ENCODE measurements around the gene JAZF1.
A peak's percentile ranks its signal among the peaks of the same experiment; 100 is the strongest.

JAZF1 gene

GRCh38 chr7:28191184-28191583 lies 10.6 kb upstream of the JAZF1 start:
- no peak for DNase-seq

- peak; percentile 46 for DNase-seq
Observed at GRCh38 chr7:28190077-28190710, 9.6 kb upstream of the JAZF1 start.

GRCh38 chr7:28187012-28187411 lies 6.4 kb upstream of the JAZF1 start:
- no peak for DNase-seq

- DNase-seq = no peak
Observed at GRCh38 chr7:28183627-28184026, 3.0 kb upstream of the JAZF1 start.

- no peak for DNase-seq
Observed at GRCh38 chr7:28182071-28182471, 1.5 kb upstream of the JAZF1 start.

GRCh38 chr7:28181416-28181815 lies 821 bp upstream of the JAZF1 start:
- no peak for DNase-seq

GRCh38 chr7:28180031-28180363 lies 598 bp downstream of the JAZF1 start:
- no peak for DNase-seq

- peak; percentile 76 for DNase-seq
Observed at GRCh38 chr7:28179120-28180030, 1.2 kb downstream of the JAZF1 start.

- DNase-seq = no peak
Observed at GRCh38 chr7:28178599-28178998, 2.0 kb downstream of the JAZF1 start.

- no peak for DNase-seq
Observed at GRCh38 chr7:28177836-28178235, 2.8 kb downstream of the JAZF1 start.

- DNase-seq = no peak
Observed at GRCh38 chr7:28176645-28177044, 4.0 kb downstream of the JAZF1 start.

GRCh38 chr7:28176174-28176573 lies 4.4 kb downstream of the JAZF1 start:
- no peak for DNase-seq

GRCh38 chr7:28174901-28175661 lies 5.5 kb downstream of the JAZF1 start:
- DNase-seq = peak; percentile 62

- no peak for DNase-seq
Observed at GRCh38 chr7:28174442-28174841, 6.2 kb downstream of the JAZF1 start.

- no peak for DNase-seq
Observed at GRCh38 chr7:28173531-28173930, 7.1 kb downstream of the JAZF1 start.

- DNase-seq = no peak
Observed at GRCh38 chr7:28172958-28173357, 7.6 kb downstream of the JAZF1 start.

GRCh38 chr7:28170701-28171100 lies 9.9 kb downstream of the JAZF1 start:
- no peak for DNase-seq

GRCh38 chr7:28169230-28169629 lies 11.4 kb downstream of the JAZF1 start:
- DNase-seq = peak; percentile 53

- peak; percentile 43 for DNase-seq
Observed at GRCh38 chr7:28168393-28169158, 12.0 kb downstream of the JAZF1 start.

GRCh38 chr7:28166982-28167715 lies 13.4 kb downstream of the JAZF1 start:
- DNase-seq = no peak

GRCh38 chr7:28165961-28166955 lies 14.3 kb downstream of the JAZF1 start:
- DNase-seq = peak; percentile 54
